HG03025 (cell line): Measurements from ENCODE around the gene ERMAP.
A peak's percentile ranks its signal among the peaks of the same experiment; 100 is the strongest.
"Not testable (repeated sequence)": the region's sequence is repeated elsewhere in the genome, so short reads cannot be mapped to it uniquely, and the experiment has no call there.

ENCODE experiments used
- ATAC-seq: cut with Tn5 transposase; IDR thresholded peaks from one replicate; pipeline ENCODE4 v1.9.1; 2021; ENCODE audit warnings: mild to moderate bottlenecking, moderate library complexity; ENCODE audit not compliant: unreplicated experiment, low FRiP score

ERMAP gene

GRCh38 chr1:42844592-42845140, 27.7 kb downstream of the ERMAP start:
- ATAC-seq = no peak

DNA sequence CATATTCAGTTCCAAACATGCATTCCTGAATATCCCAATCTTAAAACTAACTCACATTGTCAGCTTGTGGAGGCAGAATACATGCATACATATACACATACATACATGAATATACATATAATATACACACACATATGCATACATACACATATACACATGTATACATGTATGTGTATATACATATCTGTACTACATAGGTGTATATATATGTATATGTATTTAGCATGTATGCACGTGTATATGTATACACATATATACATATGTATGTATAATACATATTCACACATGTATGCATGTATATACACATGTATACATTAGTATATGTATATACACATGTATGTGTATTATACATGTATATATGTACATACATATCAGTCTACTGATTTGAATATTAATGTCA, 28.3 kb downstream of the ERMAP start:
- no peak for ATAC-seq

DNA sequence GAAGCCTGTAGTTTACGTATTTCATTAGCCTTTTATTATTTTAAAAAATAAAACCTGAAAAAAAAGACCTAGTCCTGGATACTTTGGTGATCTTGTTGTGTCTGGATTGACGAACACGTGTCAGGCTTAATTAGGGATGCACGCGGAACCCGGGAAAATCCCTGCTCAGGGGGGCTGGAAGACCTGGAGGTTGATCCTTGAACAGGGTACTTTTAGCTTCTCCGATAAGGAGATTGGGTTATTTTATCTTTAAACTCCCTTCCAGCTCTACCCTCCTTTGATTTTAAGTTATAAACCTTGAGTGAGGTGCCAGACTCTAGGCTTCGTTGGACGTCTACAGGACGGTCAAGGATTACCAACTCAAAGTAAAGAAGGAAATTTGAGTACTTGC, 28.9 kb downstream of the ERMAP start:
- ATAC-seq = peak; percentile 12

- ATAC-seq = peak; percentile 76
Observed at GRCh38 chr1:42846257-42847110, 29.6 kb downstream of the ERMAP start, which contains the start of gene ZNF691. Gene ZNF691 (plus strand): TSS chr1:42846613. CDS start chr1:42849659, 3,046 bp downstream.

- ATAC-seq = no peak
Observed at GRCh38 chr1:42847111-42847595, 30.2 kb downstream of the ERMAP start.

DNA sequence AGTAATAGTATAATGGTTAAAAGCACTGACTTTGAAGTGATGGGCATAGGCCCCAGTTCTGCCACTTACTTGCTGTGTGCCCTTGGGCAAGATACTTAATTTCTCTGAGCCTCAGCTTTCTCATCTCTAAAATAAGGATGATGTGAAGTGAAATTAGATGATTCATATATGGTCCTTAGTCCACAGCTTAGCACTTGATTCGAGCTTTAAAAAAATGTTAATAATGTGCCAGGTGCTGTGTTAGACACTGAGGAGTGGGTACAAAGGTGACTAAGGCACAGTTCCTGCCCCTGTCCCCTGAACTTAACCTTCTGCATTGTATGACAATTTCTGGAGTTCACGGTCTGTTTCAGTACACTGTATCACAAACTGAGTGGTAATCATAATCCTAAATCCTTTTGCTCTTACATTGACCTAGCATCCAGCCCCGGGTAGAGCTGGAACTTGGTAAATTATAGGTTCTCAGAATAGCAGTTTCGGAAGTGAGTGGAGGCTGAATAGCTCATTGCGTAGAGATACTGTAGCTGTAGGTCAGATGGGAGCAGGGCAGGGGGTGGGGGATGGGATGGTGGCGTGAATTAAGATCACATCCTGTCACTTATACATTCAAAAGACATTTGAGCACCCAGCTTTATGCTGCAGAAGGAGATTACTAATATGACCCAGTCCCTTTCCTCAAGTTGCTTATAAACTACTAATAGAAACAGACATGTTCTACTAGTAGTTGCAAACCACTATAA, 31.0 kb downstream of the ERMAP start:
- no peak for ATAC-seq

GRCh38 chr1:42848823-42849537, 32.1 kb downstream of the ERMAP start:
- no peak for ATAC-seq

GRCh38 chr1:42849944-42850343, 33.0 kb downstream of the ERMAP start:
- ATAC-seq = no peak

GRCh38 chr1:42851420-42851819, 34.5 kb downstream of the ERMAP start:
- no peak for ATAC-seq

DNA sequence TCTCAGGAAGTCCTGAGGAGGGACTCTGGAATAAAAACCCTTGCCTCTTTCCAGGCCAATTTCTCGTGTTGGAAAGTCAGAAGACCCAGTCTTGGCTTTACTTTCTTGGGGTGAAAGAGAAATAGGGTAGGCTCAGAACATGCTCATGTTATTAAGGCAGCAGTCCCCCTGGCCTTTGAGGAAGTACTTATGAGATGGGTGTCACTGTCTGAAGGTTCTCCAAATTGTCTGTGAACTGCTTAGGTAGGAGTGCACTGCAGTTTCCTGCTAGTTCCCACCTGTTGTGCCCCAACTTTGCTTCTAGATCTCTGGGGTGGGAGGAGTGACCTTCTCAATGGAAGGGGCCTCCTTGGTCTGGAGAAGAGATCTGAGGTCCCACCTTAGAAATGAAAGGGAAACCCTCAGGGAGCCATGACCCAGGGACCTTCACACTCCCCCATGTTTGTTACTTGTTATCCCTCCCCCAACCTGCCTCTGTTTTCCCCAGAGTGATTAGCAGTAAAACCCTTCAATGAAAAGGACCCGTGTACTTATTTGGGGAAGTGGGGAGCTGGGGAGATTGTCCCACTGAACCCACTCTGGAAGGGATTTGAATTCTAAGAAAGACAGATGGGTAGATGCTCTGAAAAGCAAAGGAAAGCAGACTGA, 35.2 kb downstream of the ERMAP start:
- ATAC-seq = no peak

- ATAC-seq = no peak
Observed at GRCh38 chr1:42852608-42852980, 35.7 kb downstream of the ERMAP start.

- ATAC-seq = no peak
Observed at GRCh38 chr1:42853116-42853884, 36.4 kb downstream of the ERMAP start.

GRCh38 chr1:42856554-42856953, 39.6 kb downstream of the ERMAP start:
- not testable (repeated sequence) for ATAC-seq

DNA sequence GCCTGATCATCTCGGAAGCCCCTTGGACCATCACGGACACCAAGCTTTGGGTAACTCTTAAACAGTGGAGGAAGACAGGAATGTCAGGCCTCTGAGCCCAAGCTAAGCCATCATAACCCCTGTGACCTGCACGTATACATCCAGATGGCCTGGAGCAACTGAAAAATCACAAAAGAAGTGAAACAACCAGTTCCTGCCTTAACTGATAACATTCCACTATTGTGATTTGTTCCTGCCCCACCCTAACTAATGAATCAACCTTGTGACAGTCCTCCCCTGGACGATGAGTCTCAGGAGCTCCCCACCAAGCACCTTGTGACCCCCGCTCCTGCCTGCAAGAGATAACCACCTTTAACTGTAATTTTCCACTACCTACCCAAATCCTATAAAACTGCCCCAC, 42.4 kb downstream of the ERMAP start:
- ATAC-seq = not testable (repeated sequence)

DNA sequence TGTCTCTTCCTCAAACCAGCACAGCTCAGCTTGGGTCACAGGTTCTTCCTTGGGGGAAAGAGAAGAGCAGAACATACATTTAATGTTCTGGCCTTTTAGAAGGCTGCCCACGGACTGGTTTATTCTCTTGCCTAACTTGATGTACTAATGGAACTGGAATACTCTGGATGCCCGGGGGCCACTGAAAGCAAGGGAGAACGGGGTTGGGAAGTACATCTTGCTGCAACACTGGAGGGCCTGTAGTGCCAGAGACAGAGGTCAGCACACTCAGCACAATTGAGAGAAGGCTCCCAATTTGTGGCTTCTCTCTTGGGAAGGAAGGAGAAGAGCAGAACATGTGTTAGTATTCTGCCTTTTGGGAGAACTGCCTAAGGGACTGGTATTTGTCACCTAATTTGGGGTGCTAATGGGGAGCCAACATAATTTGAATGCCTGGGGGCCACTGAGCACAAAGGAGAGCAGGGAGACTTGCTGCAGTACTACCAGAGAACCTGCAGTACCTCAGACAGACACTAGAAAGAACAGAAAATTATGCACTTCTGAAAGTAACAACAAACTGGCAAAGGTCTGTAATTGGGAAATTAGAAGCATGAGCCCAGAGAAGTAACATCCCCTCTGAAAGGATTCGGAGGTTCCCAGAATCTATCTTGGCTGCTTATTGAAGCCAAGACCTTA, 43.6 kb downstream of the ERMAP start:
- no peak for ATAC-seq

- no peak for ATAC-seq
Observed at GRCh38 chr1:42861014-42861399, 44.1 kb downstream of the ERMAP start.

DNA sequence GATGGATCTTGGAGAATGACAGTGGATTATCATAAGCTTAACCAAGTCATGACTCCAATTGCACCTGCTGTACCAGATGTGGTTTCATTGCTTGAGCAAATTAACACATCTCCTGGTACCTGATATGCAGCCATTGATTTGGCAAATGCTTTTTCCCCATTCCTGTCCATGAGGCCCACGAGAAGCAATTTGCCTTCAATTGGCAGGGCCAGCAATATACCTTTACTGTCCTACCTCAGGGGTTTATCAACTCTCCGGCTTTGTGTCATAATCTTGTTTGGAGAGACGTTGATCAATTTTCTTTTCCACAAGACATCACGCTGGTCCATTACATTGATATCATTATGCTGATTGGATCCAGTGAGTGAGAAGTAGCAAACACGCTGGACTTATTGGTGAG, 49.6 kb downstream of the ERMAP start:
- no peak for ATAC-seq

DNA sequence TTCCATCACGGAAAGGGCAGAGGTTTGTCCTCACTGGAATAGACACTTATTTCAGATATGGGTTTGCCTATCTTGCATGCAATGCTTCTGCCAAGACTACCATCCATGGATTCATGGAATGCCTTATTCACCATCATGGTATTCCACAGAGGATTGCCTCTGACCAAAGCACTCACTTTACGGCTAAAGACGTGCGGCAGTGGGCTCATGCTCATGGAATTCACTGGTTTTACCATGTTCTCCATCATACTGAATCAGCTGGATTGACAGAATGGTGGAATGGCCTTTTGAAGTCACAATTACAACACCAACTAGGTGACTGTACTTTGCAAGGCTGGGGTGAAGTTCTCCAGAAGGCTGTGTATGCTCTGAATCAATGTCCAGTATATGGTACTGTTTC, 51.5 kb downstream of the ERMAP start:
- ATAC-seq = not testable (repeated sequence)

GRCh38 chr1:42869254-42869653, 52.3 kb downstream of the ERMAP start:
- not testable (repeated sequence) for ATAC-seq
